GM13976 (cell line): ENCODE measurements around the gene FOXA2.
"Not testable (repeated sequence)": the region's sequence is repeated elsewhere in the genome, so short reads cannot be mapped to it uniquely, and the experiment has no call there.

Source experiments
- DNase-seq: peaks from one replicate; pipeline ENCODE4 v3.0.0; 2012; ENCODE audit warnings: low spot score
- CTCF ChIP-seq: IDR thresholded peaks from 2 replicates; pipeline ENCODE4 v1.5.1; 2012; ENCODE audit warnings: borderline replicate concordance, mild to moderate bottlenecking; ENCODE audit not compliant: insufficient read depth; ENCODE audit errors: extremely low read depth, missing control alignments, control extremely low read depth
- in situ Hi-C: fragments of 300-500 bp; cut with MboI; formaldehyde crosslinking; loops from one replicate; pipeline ENCODE4 v1.12.0; 2022; ENCODE audit warnings: low sequenced_read_pairs, mixed read lengths, inconsistent platforms; ENCODE audit not compliant: unreplicated experiment

Gene FOXA2

GRCh38 chr20:22556565-22557056 is 27.8 kb downstream of the FOXA2 start:
- no peak for DNase-seq
- no peak for TF ChIP-seq CTCF
- in situ Hi-C loops: no loop called here

GRCh38 chr20:22555791-22556564 is 28.4 kb downstream of the FOXA2 start:
- TF ChIP-seq CTCF: no peak
- no peak for DNase-seq
- in situ Hi-C loops: no loop called here

GRCh38 chr20:22554391-22554790 is 30.0 kb downstream of the FOXA2 start:
- in situ Hi-C loops: no loop called here
- DNase-seq: no peak
- TF ChIP-seq CTCF: no peak

GRCh38 chr20:22550514-22550913 is 33.9 kb downstream of the FOXA2 start:
- in situ Hi-C loops, DNase-seq: not testable (repeated sequence)

- no peak for DNase-seq
- in situ Hi-C loops: no loop called here
- no peak for TF ChIP-seq CTCF
Measured at GRCh38 chr20:22548040-22548439, 36.3 kb downstream of the FOXA2 start.

- DNase-seq: no peak
- in situ Hi-C loops: no loop called here
- TF ChIP-seq CTCF: no peak
Measured at GRCh38 chr20:22546344-22546743, 38.0 kb downstream of the FOXA2 start.

- in situ Hi-C loops: no loop called here
- no peak for TF ChIP-seq CTCF
- DNase-seq: no peak
Measured at GRCh38 chr20:22545045-22545444, 39.3 kb downstream of the FOXA2 start.
